ENCODE results near the gene PBX3. TPM values are rescaled to one million over a fixed set of nuclear protein-coding genes. Genes with fewer than 3 reads are reported as not detected.

Gene PBX3
- total RNA-seq, 1 donor from 2014 or later = 15.0 TPM

GRCh38 chr9:125990186-125990792 lies 243.1 kb downstream of the PBX3 start:
- DNase-seq (ENCODE audit: low spot score) (no peak), ATAC-seq (no peak)

GRCh38 chr9:125990793-125991220 lies 243.6 kb downstream of the PBX3 start:
- DNase-seq (ENCODE audit: low spot score) (no peak), ATAC-seq (no peak)

- ATAC-seq = no peak
- no peak for DNase-seq (ENCODE audit: low spot score)
These were observed 244.8 kb downstream of the PBX3 start for GRCh38 chr9:125991886-125992529.

GRCh38 chr9:125992557-125992956 lies 245.4 kb downstream of the PBX3 start:
- ATAC-seq (no peak), DNase-seq (ENCODE audit: low spot score) (no peak)

GRCh38 chr9:125993466-125993865 lies 246.3 kb downstream of the PBX3 start:
- no peak for DNase-seq (ENCODE audit: low spot score)

GRCh38 chr9:125994066-125994943 lies 247.1 kb downstream of the PBX3 start:
- no peak for DNase-seq (ENCODE audit: low spot score)
- no peak for ATAC-seq

More at GRCh38 chr9:125993466-125993865, 246.3 kb downstream of the PBX3 start:
- no peak for ATAC-seq

- no peak for ATAC-seq
- no peak for DNase-seq (ENCODE audit: low spot score)
These were observed 247.8 kb downstream of the PBX3 start for GRCh38 chr9:125995006-125995405.

- ATAC-seq (no peak), DNase-seq (ENCODE audit: low spot score) (no peak)
These were observed 248.5 kb downstream of the PBX3 start for GRCh38 chr9:125995706-125996105.

GRCh38 chr9:125996791-125997190 lies 249.6 kb downstream of the PBX3 start:
- DNase-seq (ENCODE audit: low spot score) = no peak
- ATAC-seq = no peak

- DNase-seq (ENCODE audit: low spot score) (no peak), ATAC-seq (no peak)
These were observed 250.1 kb downstream of the PBX3 start for GRCh38 chr9:125997196-125997823.

GRCh38 chr9:125998837-125999503 lies 251.8 kb downstream of the PBX3 start:
- DNase-seq (ENCODE audit: low spot score) = no peak

GRCh38 chr9:125999504-125999881 lies 252.3 kb downstream of the PBX3 start:
- ATAC-seq (no peak), DNase-seq (ENCODE audit: low spot score) (no peak)

More at GRCh38 chr9:125998837-125999503, 251.8 kb downstream of the PBX3 start:
- no peak for ATAC-seq

GRCh38 chr9:126000256-126000655 lies 253.1 kb downstream of the PBX3 start:
- DNase-seq (ENCODE audit: low spot score) = no peak
- no peak for ATAC-seq

GRCh38 chr9:126000731-126001580 lies 253.8 kb downstream of the PBX3 start:
- peak; percentile 99 for ATAC-seq
- DNase-seq (ENCODE audit: low spot score) = peak; percentile 88

- peak; percentile 26 for ATAC-seq
- no peak for DNase-seq (ENCODE audit: low spot score)
These were observed 254.5 kb downstream of the PBX3 start for GRCh38 chr9:126001581-126002225.

- DNase-seq (ENCODE audit: low spot score) = no peak
These were observed 255.5 kb downstream of the PBX3 start for GRCh38 chr9:126002476-126003350.

GRCh38 chr9:126009047-126009446 lies 261.9 kb downstream of the PBX3 start:
- ATAC-seq = no peak
- DNase-seq (ENCODE audit: low spot score) = no peak

More at GRCh38 chr9:126002476-126003350, 255.5 kb downstream of the PBX3 start:
- no peak for ATAC-seq

GRCh38 chr9:126014726-126015125 lies 267.6 kb downstream of the PBX3 start:
- ATAC-seq (no peak), DNase-seq (ENCODE audit: low spot score) (no peak)

Data from left lobe of liver (tissue), 2 donors.